OCI-LY1 (cell line): ENCODE measurements around the gene LAMA3.
A peak's percentile ranks its signal among the peaks of the same experiment; 100 is the strongest.

ENCODE experiments used
- H2AFZ ChIP-seq: fragments of 200-600 bp; sonication (generic), shearing (Covaris generic); 2 replicates; pipeline ENCODE4 v1.6.0; 2014; ENCODE audit warnings: antibody characterized with exemption, mild to moderate bottlenecking, low read length
- H3F3A ChIP-seq: fragments of 200-600 bp; sonication (generic), shearing (Covaris generic); 2 replicates; pipeline ENCODE4 v1.6.0; 2014; ENCODE audit warnings: mild to moderate bottlenecking, antibody characterized with exemption, low read length, moderate library complexity; ENCODE audit not compliant: insufficient read depth
- H3K27ac ChIP-seq: fragments of 200-600 bp; sonication (generic); 2 replicates; pipeline ENCODE4 v1.5.1; 2014; ENCODE audit warnings: low read length, mixed run types, mild to moderate bottlenecking, low read depth; ENCODE audit not compliant: poor library complexity, severe bottlenecking
- H3K27me3 ChIP-seq: fragments of 200-600 bp; sonication (generic); 2 replicates; pipeline ENCODE4 v1.6.0; 2014; ENCODE audit warnings: antibody characterized with exemption, mild to moderate bottlenecking, low read length, moderate library complexity; ENCODE audit not compliant: insufficient read depth
- H3K36me3 ChIP-seq: fragments of 200-600 bp; sonication (generic); 2 replicates; pipeline ENCODE4 v1.6.1; 2014; ENCODE audit warnings: mild to moderate bottlenecking, antibody characterized with exemption, low read length, moderate library complexity, mixed read lengths; ENCODE audit not compliant: insufficient read depth
- H3K4me1 ChIP-seq: fragments of 200-600 bp; sonication (generic); 2 replicates; pipeline ENCODE4 v1.5.1; 2014; ENCODE audit warnings: mild to moderate bottlenecking, low read length, moderate library complexity; ENCODE audit not compliant: insufficient read depth, severe bottlenecking
- H3K4me2 ChIP-seq: fragments of 200-600 bp; sonication (generic), shearing (Covaris generic); 2 replicates; pipeline ENCODE4 v1.6.1; 2014; ENCODE audit warnings: low read length
- H3K4me3 ChIP-seq: fragments of 200-600 bp; sonication (generic); 2 replicates; pipeline ENCODE4 v1.5.1; 2014; ENCODE audit warnings: low read length, low read depth, mild to moderate bottlenecking, mixed read lengths; ENCODE audit not compliant: poor library complexity, severe bottlenecking
- H3K79me2 ChIP-seq: fragments of 200-600 bp; shearing (Covaris generic); 2 replicates; pipeline ENCODE4 v1.6.1; 2016; ENCODE audit warnings: mixed run types, low read length, mixed read lengths; ENCODE audit not compliant: insufficient read depth
- H3K9ac ChIP-seq: fragments of 200-600 bp; sonication (generic), shearing (Covaris generic); 2 replicates; pipeline ENCODE4 v1.6.1; 2014; ENCODE audit warnings: mild to moderate bottlenecking, low read length, mixed read lengths
- H3K9me2 ChIP-seq: fragments of 200-600 bp; sonication (generic), shearing (Covaris generic); 2 replicates; pipeline ENCODE4 v1.6.1; 2014; ENCODE audit warnings: low read depth, mild to moderate bottlenecking, low read length, mixed read lengths
- H3K9me3 ChIP-seq: fragments of 200-600 bp; shearing (Covaris generic); 2 replicates; pipeline ENCODE4 v1.6.1; 2014; ENCODE audit warnings: low read length, mixed read lengths
- H4K20me1 ChIP-seq: fragments of 200-600 bp; sonication (generic), shearing (Covaris generic); 2 replicates; pipeline ENCODE4 v1.6.0; 2016; ENCODE audit warnings: mild to moderate bottlenecking, low read length; ENCODE audit not compliant: insufficient read depth
- EZH2 ChIP-seq: fragments of 200-600 bp; sonication (generic), shearing (Covaris generic); IDR thresholded peaks from 2 replicates; pipeline ENCODE4 v1.8.0; 2017; ENCODE audit warnings: borderline replicate concordance, mixed run types, mild to moderate bottlenecking, antibody characterized with exemption, low read length, moderate library complexity, mixed read lengths
- TF ChIP-seq, protein P1 (sequence below): fragments of 200-600 bp; sonication (generic), shearing (Covaris generic); IDR thresholded peaks from 2 replicates; pipeline ENCODE4 v1.5.1; 2017; ENCODE audit warnings: mild to moderate bottlenecking, antibody characterized with exemption, low read length, moderate library complexity, mixed read lengths

The LAMA3 gene

DNA sequence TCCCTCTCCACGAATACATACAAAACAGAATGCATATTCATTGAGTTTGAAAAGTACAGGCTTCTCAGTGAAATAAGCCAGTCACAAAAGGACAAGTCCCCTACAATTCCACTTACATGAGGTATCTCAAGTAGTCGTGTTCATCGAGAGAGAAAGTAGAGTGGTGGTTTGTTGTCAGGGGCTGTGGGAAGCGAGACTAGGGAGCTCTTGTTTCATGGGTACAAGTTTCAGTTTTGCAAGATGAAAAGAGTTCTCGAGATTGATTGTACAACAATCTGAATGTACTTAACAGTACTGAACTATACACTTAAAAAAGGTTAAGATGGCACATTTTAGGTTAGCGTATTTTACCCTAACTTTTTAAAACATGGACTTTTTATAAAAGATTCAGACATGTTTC lies 253.9 kb downstream of the LAMA3 start:
- Histone ChIP-seq H4K20me1 (no peaks in the 10 kb centered on the region), H3K4me2 (no peak overlapping the region), H3K9ac (no peak overlapping the region), H3K27me3 (no peaks in the 10 kb centered on the region), H3K36me3 (no peaks in the 10 kb centered on the region), H3K27ac (no peak overlapping the region), H2AFZ (no peak overlapping the region), H3K9me3 (no peaks in the 10 kb centered on the region), H3K79me2 (no peaks in the 10 kb centered on the region), H3F3A (no peaks in the 10 kb centered on the region), H3K9me2 (no peaks in the 10 kb centered on the region), H3K4me1 (peaks cover 3% of the 10 kb centered on the region), H3K4me3 (no peak overlapping the region)
- TF ChIP-seq, protein P1, sequence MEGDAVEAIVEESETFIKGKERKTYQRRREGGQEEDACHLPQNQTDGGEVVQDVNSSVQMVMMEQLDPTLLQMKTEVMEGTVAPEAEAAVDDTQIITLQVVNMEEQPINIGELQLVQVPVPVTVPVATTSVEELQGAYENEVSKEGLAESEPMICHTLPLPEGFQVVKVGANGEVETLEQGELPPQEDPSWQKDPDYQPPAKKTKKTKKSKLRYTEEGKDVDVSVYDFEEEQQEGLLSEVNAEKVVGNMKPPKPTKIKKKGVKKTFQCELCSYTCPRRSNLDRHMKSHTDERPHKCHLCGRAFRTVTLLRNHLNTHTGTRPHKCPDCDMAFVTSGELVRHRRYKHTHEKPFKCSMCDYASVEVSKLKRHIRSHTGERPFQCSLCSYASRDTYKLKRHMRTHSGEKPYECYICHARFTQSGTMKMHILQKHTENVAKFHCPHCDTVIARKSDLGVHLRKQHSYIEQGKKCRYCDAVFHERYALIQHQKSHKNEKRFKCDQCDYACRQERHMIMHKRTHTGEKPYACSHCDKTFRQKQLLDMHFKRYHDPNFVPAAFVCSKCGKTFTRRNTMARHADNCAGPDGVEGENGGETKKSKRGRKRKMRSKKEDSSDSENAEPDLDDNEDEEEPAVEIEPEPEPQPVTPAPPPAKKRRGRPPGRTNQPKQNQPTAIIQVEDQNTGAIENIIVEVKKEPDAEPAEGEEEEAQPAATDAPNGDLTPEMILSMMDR = no peak
- TF ChIP-seq EZH2 = no peak

DNA sequence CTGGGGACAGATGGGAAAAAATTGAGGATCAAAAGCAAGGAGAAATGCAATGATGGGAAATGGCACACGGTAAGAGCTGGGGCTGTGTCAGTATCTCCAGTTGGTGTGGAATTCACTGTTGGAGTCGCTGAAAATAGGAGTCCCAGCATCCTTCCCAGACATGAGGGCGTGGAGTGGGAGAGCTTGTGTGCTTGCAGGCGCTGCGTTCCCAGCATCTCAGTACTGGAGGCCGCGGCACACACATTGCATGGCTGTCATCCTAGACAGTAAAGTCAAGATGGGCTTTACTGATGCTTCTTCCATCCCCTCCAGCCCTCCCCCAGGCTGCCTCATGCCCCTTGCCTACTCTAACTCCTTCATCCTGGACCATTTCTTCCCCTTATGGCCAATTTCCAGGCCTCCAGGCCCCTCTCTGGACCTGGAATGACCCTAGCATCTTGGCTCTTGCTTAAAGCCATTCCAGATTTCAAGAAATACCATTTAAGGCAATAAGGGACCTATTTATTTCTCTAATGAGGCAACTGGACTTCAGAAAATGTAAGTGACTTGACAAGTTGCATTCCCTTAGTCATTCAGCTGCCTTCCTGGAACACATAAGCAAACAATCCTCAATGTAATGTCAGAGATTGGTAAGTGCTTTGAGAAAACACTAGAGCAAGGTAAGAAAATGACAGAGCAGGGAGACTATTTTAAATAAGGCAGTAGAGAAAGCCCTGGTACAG lies 254.8 kb downstream of the LAMA3 start:
- H3K9ac ChIP-seq = no peak overlapping the region
- no peak overlapping the region for H3K27ac ChIP-seq
- H3K9me2 ChIP-seq = no peaks in the 10 kb centered on the region
- H3K27me3 ChIP-seq = no peaks in the 10 kb centered on the region
- no peaks in the 10 kb centered on the region for H3K79me2 ChIP-seq
- TF ChIP-seq, protein P1 = no peak
- TF ChIP-seq EZH2 = no peak
- H3F3A ChIP-seq = no peaks in the 10 kb centered on the region
- H3K4me1 ChIP-seq = peaks cover 3% of the 10 kb centered on the region
- no peak overlapping the region for H3K4me2 ChIP-seq
- no peaks in the 10 kb centered on the region for H3K9me3 ChIP-seq
- no peak overlapping the region for H3K4me3 ChIP-seq
- no peaks in the 10 kb centered on the region for H3K36me3 ChIP-seq
- H2AFZ ChIP-seq = no peak overlapping the region
- H4K20me1 ChIP-seq = no peaks in the 10 kb centered on the region

DNA sequence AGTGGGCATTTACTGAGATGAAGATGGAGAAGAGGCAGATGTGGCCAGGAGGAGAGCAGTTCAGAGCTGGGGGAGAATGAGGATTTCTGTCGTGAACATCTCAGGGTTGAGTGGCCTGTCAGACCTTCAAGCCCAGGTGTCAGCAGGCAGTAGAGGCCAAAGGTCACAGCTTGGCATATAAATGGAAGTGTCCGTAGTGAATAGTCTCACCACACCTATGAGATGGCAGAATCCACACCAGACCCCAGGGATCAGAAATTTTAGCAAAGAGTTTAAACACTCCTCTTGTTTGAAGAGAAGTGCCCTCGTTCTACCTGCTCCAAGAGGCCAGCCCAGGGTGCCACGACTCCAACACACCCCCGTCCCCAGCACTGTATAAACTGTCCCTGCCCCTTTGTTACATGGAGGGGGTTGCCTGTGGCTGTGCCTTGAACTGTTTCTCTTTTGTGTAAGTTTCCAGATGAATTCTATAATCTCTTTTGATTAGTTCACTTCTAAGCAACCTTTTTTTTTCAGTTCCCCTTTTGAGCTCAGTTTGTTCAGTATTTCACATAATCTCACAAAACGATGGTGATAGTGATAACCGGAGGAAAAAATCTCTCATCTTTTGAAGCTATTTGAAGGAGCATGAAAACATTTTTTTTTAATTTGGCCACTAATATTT lies 256.3 kb downstream of the LAMA3 start:
- no peak overlapping the region for H3K27ac ChIP-seq
- H2AFZ ChIP-seq = no peak overlapping the region
- H3K27me3 ChIP-seq = no peaks in the 10 kb centered on the region
- H3K9me3 ChIP-seq = no peaks in the 10 kb centered on the region
- TF ChIP-seq, protein P1 = no peak
- no peak for TF ChIP-seq EZH2
- no peaks in the 10 kb centered on the region for H3F3A ChIP-seq
- H4K20me1 ChIP-seq = no peaks in the 10 kb centered on the region
- H3K4me3 ChIP-seq = no peak overlapping the region
- no peak overlapping the region for H3K9ac ChIP-seq
- H3K79me2 ChIP-seq = no peaks in the 10 kb centered on the region
- no peaks in the 10 kb centered on the region for H3K9me2 ChIP-seq
- no peaks in the 10 kb centered on the region for H3K36me3 ChIP-seq
- H3K4me2 ChIP-seq = peak overlapping the region; percentile 7; the same call in 1 of the 2 replicates
- peaks cover 3% of the 10 kb centered on the region for H3K4me1 ChIP-seq
